Naive B cell (primary cell): ENCODE measurements around the gene SFSWAP. TPM values are rescaled to one million over a fixed set of nuclear protein-coding genes. Genes with fewer than 3 reads are reported as not detected.

ENCODE experiments used
- ATAC-seq, 2 donors: fragments of 150-1000 bp; cut with Tn5 transposase; 2 replicates each; pipeline ENCODE4 v1.10.0; 2021; ENCODE audit warnings: low read depth in 2 of 2, mild to moderate bottlenecking in 2 of 2, moderate library complexity in 2 of 2
- DNase-seq: peaks from one replicate; pipeline ENCODE4 v3.0.0; 2022
- H3K27ac Mint-ChIP-seq, 6 donors: one replicate each; pipeline ENCODE4 v1.8.0; 2020 to 2022; ENCODE audit warnings: mild to moderate bottlenecking in 6 of 6, mixed read lengths in 6 of 6, moderate library complexity in 5 of 6, inconsistent platforms in 2 of 6
- H3K27me3 Mint-ChIP-seq, 3 donors: one replicate each; pipeline ENCODE4 v1.8.0; 2021 to 2022; ENCODE audit warnings: mixed read lengths in 3 of 3, mild to moderate bottlenecking in 1 of 3
- H3K36me3 Mint-ChIP-seq, 2 donors: one replicate each; pipeline ENCODE4 v1.8.0; 2020 to 2022; ENCODE audit warnings: mixed read lengths in 2 of 2, inconsistent platforms in 1 of 2, mild to moderate bottlenecking in 1 of 2
- H3K4me1 Mint-ChIP-seq, 3 donors: one replicate each; pipeline ENCODE4 v1.8.0; 2020 to 2022; ENCODE audit warnings: mixed read lengths in 3 of 3, inconsistent platforms in 1 of 3, mild to moderate bottlenecking in 1 of 3, moderate library complexity in 1 of 3
- H3K4me3 Mint-ChIP-seq, 8 donors: one replicate each; pipeline ENCODE4 v1.8.0; 2020 to 2022; ENCODE audit warnings: mild to moderate bottlenecking in 8 of 8, mixed read lengths in 8 of 8, moderate library complexity in 8 of 8, inconsistent platforms in 2 of 8
- H3K9me3 Mint-ChIP-seq, 7 donors: one replicate each; pipeline ENCODE4 v1.8.0; 2020 to 2022; ENCODE audit warnings: mixed read lengths in 7 of 7, mild to moderate bottlenecking in 5 of 7, inconsistent platforms in 2 of 7, moderate library complexity in 1 of 7
- polyA plus RNA-seq, 6 donors: library from polyadenylated mRNA; unstranded; fragments of 300-500 nt; fragmentation: Illumina TruSeq; gene quantifications; one replicate each; pipeline ENCODE4 v1.2.3, GENCODE V29; 2021; ENCODE audit warnings: low read depth in 6 of 6

SFSWAP gene
- polyA plus RNA-seq, 6 donors from 2014 or later, result 10.0 to 33.5 (median 19.0) TPM

DNA sequence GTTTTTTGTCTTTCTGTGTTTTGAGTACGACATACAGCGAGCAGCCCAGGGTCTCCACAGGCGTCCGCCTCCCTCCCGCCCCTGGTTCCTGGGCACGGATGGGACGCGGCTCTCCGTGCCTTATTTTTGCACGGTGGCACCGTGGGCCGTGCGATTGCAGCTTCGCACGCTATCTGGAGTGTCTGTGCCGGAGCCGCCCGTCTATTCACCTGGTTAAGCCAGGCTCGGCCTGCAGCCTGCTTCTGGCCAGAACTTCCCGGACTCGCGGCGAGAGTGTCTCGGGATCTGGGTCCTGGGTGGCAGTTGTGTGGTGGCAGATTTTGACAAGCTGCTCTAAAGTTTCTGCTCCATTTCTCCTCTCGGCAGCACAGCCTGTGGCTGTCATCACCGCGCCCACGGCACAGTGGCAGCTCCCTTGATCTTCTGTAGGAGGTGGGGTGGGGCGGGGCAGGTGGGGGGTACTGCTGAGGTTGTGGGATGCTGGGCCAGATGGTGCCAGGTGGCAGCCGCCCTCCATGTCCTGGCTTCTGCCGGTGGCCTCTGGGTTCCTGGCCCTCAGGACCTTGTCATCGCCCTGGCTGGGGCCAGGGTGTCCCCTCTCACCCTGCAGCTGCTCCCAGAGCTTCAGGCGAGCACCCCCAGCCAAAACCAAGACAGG, 120.2 kb downstream of the SFSWAP start:
- ATAC-seq (no peak), DNase-seq (no peak)
- H3K27ac Mint-ChIP-seq, result peak overlapping the region in 2 of 6 donors; percentile 54 to 65

GRCh38 chr12:131831635-131832041, 120.7 kb downstream of the SFSWAP start:
- no peak for DNase-seq
- Mint-ChIP-seq H3K4me3 (peak overlapping the region in 3 of 8 donors; percentile 80 to 89 (median 85)), H3K27me3 (no peaks in the 10 kb centered on the region), H3K9me3 (peaks cover 0 to 2% (median 0%) of the 10 kb centered on the region in 7 donors), H3K36me3 (no peaks in the 10 kb centered on the region), H3K27ac (no peak overlapping the region), H3K4me1 (peaks cover 14 to 40% (median 33%) of the 10 kb centered on the region in 3 donors)
- ATAC-seq, result no peak

More for the DNA sequence above, 120.2 kb downstream of the SFSWAP start:
- peak overlapping the region; percentile 80 to 91 (median 88) for H3K4me3 Mint-ChIP-seq
- peaks cover 0 to 2% (median 0%) of the 10 kb centered on the region in 7 donors for H3K9me3 Mint-ChIP-seq
- no peaks in the 10 kb centered on the region for H3K27me3 Mint-ChIP-seq
- peaks cover 14 to 46% (median 37%) of the 10 kb centered on the region in 3 donors for H3K4me1 Mint-ChIP-seq
- no peaks in the 10 kb centered on the region for H3K36me3 Mint-ChIP-seq

GRCh38 chr12:131832321-131833231, 121.7 kb downstream of the SFSWAP start:
- H3K36me3 Mint-ChIP-seq, result no peaks in the 10 kb centered on the region
- H3K4me1 Mint-ChIP-seq, result peaks cover 10 to 35% (median 25%) of the 10 kb centered on the region in 3 donors
- H3K27ac Mint-ChIP-seq, result peak overlapping the region in 1 of 6 donors; percentile 59
- no peaks in the 10 kb centered on the region for H3K27me3 Mint-ChIP-seq
- H3K4me3 Mint-ChIP-seq, result peak overlapping the region in 3 of 8 donors; percentile 21 to 80 (median 29)
- ATAC-seq (no peak), DNase-seq (no peak)
- no peaks in the 10 kb centered on the region for H3K9me3 Mint-ChIP-seq

GRCh38 chr12:131833288-131833895, 122.5 kb downstream of the SFSWAP start:
- Mint-ChIP-seq H3K27ac (peak overlapping the region in 1 of 6 donors; percentile 59), H3K4me3 (peak overlapping the region in 2 of 8 donors; percentile 15 to 50), H3K36me3 (no peaks in the 10 kb centered on the region), H3K9me3 (no peaks in the 10 kb centered on the region), H3K27me3 (no peaks in the 10 kb centered on the region), H3K4me1 (peaks cover 10 to 35% (median 23%) of the 10 kb centered on the region in 3 donors)
- ATAC-seq (no peak), DNase-seq (no peak)

- H3K4me3 Mint-ChIP-seq, result no peak overlapping the region
- no peak overlapping the region for H3K27ac Mint-ChIP-seq
- H3K27me3 Mint-ChIP-seq, result no peaks in the 10 kb centered on the region
- DNase-seq (no peak), ATAC-seq (no peak)
- peaks cover 10 to 34% (median 23%) of the 10 kb centered on the region in 3 donors for H3K4me1 Mint-ChIP-seq
- H3K36me3 Mint-ChIP-seq, result no peaks in the 10 kb centered on the region
- H3K9me3 Mint-ChIP-seq, result no peaks in the 10 kb centered on the region
These were observed 123.2 kb downstream of the SFSWAP start for GRCh38 chr12:131833896-131834641.

DNA sequence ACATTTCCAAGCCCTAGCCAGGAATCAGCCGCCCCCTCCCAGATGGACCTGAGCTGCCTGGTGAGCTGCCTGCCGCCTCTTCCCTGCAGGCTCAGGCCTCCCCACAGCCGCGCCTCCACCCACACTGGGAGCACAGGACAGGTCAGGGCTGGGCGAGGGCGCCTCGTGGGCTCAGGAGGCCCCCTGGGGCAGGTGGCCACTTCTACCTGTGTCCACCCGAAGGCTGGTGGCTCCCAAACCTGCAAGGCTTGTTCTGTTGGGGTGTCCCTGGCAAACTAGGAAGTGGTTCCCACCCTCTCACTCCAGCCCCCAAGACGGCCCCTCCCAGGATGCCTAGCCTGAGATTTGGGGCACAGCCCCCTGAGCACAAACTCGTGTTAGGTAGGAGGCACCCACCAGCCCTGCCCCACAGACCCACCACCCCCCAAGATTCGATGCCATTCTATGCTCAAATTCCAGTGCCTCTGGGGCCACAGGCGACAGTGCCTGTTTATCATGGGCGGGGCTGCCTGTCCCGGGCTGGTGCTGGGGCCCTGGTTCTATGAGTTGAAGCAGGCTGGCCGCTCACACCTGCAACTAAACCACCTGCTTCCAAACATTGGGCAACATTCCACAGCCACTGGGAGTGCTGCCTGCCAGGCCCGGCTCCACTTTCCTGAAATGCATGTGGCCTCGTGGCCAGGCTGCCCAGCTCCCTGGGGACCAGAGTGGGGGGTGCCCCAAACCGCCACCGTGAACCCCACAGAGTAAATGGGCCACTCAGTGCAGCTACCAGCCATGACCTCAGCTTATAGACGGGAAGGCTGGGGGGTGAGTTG, 124.1 kb downstream of the SFSWAP start:
- Mint-ChIP-seq H3K36me3 (no peaks in the 10 kb centered on the region), H3K4me3 (no peak overlapping the region), H3K9me3 (no peaks in the 10 kb centered on the region), H3K27ac (no peak overlapping the region), H3K4me1 (peaks cover 5 to 27% (median 19%) of the 10 kb centered on the region in 3 donors), H3K27me3 (no peaks in the 10 kb centered on the region)
- no peak for DNase-seq
- no peak for ATAC-seq

DNA sequence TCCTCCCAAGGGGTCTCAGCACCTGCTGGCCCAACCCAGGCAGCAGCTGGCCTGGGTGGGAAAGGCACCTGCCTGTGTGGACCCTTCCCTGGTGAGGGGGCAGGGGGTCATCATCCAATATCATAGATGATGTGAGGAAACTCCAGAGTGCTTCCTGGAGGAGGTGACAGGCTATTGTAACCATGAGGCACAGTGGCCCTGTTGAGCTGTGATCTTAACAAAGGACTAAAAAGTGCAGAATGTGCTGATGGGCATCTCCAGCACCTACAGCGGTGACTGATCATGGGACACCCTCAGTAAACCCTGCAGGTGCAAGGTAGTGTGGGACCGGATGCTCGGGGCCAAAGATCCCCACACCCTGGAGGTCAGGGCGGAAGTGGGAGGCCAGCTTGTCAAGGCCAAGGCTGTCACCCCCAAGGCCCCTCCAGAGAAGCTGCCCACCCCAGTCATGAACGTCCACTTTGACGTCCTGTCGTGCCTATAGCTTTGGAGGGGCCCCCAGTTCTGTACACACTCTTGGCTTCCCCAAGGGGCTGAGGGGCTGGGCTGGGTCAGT, 124.8 kb downstream of the SFSWAP start:
- H3K9me3 Mint-ChIP-seq, result no peaks in the 10 kb centered on the region
- ATAC-seq (no peak), DNase-seq (no peak)
- H3K27me3 Mint-ChIP-seq, result no peaks in the 10 kb centered on the region
- H3K36me3 Mint-ChIP-seq, result no peaks in the 10 kb centered on the region
- peaks cover 5 to 26% (median 18%) of the 10 kb centered on the region in 3 donors for H3K4me1 Mint-ChIP-seq
- no peak overlapping the region for H3K4me3 Mint-ChIP-seq
- peak overlapping the region in 1 of 6 donors; percentile 42 for H3K27ac Mint-ChIP-seq

DNA sequence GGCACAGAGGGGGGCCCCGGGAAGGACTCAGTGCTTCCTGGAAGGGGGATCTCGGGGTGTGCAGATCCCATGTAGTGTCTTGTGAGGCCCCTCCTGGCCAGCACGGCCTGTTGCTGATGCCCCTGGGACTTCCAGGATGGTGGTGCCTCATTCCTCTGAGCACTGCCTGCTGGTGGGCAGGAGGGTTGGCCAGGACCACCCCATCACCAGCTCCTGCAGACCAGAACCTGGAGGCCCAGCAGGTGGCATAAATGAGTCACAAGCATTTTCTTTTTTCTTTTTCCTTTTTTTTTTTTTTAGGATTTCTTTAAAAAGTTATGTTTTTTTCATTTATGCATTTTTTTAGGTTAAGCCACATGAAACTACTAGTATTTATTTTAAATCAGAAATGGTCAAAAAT, 125.3 kb downstream of the SFSWAP start:
- Mint-ChIP-seq H3K27me3 (no peaks in the 10 kb centered on the region), H3K27ac (no peak overlapping the region), H3K9me3 (no peaks in the 10 kb centered on the region), H3K36me3 (no peaks in the 10 kb centered on the region), H3K4me1 (peaks cover 5 to 21% (median 13%) of the 10 kb centered on the region in 3 donors), H3K4me3 (no peak overlapping the region)
- DNase-seq (no peak), ATAC-seq (no peak)

- ATAC-seq (no peak), DNase-seq (no peak)
- no peaks in the 10 kb centered on the region for H3K36me3 Mint-ChIP-seq
- H3K27ac Mint-ChIP-seq, result no peak overlapping the region
- peaks cover 5 to 19% (median 9%) of the 10 kb centered on the region in 3 donors for H3K4me1 Mint-ChIP-seq
- no peaks in the 10 kb centered on the region for H3K9me3 Mint-ChIP-seq
- H3K4me3 Mint-ChIP-seq, result no peak overlapping the region
- no peaks in the 10 kb centered on the region for H3K27me3 Mint-ChIP-seq
These were observed 126.0 kb downstream of the SFSWAP start for GRCh38 chr12:131836714-131837397.

DNA sequence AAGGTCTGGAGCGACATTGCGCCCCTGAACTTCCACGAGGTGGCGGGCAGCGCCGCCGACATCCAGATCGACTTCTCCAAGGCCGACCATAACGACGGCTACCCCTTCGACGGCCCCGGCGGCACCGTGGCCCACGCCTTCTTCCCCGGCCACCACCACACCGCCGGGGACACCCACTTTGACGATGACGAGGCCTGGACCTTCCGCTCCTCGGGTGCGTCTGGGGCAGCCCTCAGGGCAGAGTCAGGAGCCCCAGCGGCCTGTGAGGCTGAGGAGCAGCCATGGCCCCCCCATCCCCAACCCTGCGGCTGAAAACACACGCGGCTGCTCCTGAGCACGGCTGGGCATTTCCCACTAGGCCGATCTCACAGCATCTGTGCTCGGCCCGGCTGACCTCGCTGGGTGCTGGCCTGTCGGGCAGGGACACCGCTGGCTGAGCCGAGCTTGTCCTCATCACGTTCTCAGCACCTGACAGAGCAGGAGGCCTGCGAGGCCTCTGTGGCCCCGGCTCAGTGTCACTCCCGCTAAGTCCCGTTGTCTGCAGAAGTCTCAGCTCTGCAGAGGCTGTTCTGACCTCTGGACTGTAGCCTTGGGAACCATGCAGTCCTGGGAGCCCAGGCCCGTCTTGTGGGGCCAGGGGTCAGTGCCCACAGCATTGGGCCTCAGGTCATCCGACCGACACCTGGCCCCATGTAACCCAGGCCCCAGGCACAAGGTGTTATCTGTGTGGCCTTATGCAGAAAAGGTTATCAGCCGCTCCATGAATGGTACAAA, 129.9 kb downstream of the SFSWAP start:
- Mint-ChIP-seq H3K4me3 (no peak overlapping the region), H3K27me3 (no peaks in the 10 kb centered on the region), H3K36me3 (no peaks in the 10 kb centered on the region), H3K4me1 (peaks cover 0 to 4% (median 1%) of the 10 kb centered on the region in 3 donors), H3K9me3 (no peaks in the 10 kb centered on the region), H3K27ac (no peak overlapping the region)
- no peak for ATAC-seq
- DNase-seq, result no peak

- ATAC-seq (no peak), DNase-seq (no peak)
- H3K9me3 Mint-ChIP-seq, result no peaks in the 10 kb centered on the region
- no peaks in the 10 kb centered on the region for H3K27me3 Mint-ChIP-seq
- no peaks in the 10 kb centered on the region for H3K36me3 Mint-ChIP-seq
- H3K27ac Mint-ChIP-seq, result no peak overlapping the region
- no peaks in the 10 kb centered on the region for H3K4me1 Mint-ChIP-seq
- H3K4me3 Mint-ChIP-seq, result no peak overlapping the region
These were observed 130.7 kb downstream of the SFSWAP start for GRCh38 chr12:131841547-131841946.
